Pancreas (tissue), 10 donors: Measurements from ENCODE around the gene PPP2R2D. TPM values are rescaled to one million over a fixed set of nuclear protein-coding genes. Genes with fewer than 3 reads are reported as not detected.
"Not testable (repeated sequence)": the region's sequence is repeated elsewhere in the genome, so short reads cannot be mapped to it uniquely, and the experiment has no call there.

ENCODE experiments used
- ATAC-seq, 4 donors: fragments of 200-7000 bp; cut with Tn5 transposase; one replicate each; pipeline versions ENCODE4 v1.8.0 to v1.9.1; 2020; ENCODE audit warnings: mild to moderate bottlenecking in 4 of 4, moderate library complexity in 4 of 4
- DNase-seq, 6 donors: peaks; one replicate each; pipeline ENCODE4 v3.0.0-alpha.2; 2020
- FAIRE-seq: peaks from 2 replicates; lab custom pipeline; 2012; peaks lifted over from hg19 to GRCh38; lab: Jason Lieb, UNC
- H3K27ac ChIP-seq, 4 donors: fragments of 200-600 bp; sonication (generic); 1 replicate in 3 of 4; 2 replicates in 1 of 4; pipeline versions ENCODE4 v1.5.0 to v1.8.0; 2020
- H3K27me3 ChIP-seq, 4 donors: fragments of 200-600 bp; one replicate each; pipeline ENCODE4 v1.8.0; 2021
- H3K36me3 ChIP-seq, 3 donors: fragments of 200-600 bp; sonication (generic) in 1 of 3; one replicate each; pipeline versions ENCODE4 v1.5.0 to v1.8.0; 2020 to 2021
- H3K4me1 ChIP-seq, 3 donors: fragments of 200-600 bp; one replicate each; pipeline ENCODE4 v1.8.0; 2021
- H3K4me3 ChIP-seq, 4 donors: fragments of 200-600 bp; sonication (generic) in 2 of 4; one replicate each; pipeline versions ENCODE4 v1.5.0 to v1.8.0; 2020 to 2021
- H3K9me3 ChIP-seq, 4 donors: fragments of 200-600 bp; one replicate each; pipeline ENCODE4 v1.8.0; 2021
- CTCF ChIP-seq, 4 donors: fragments of 200-600 bp; sonication (generic) in 3 of 4; IDR thresholded peaks; one replicate each; pipeline versions ENCODE4 v1.5.0 to v1.8.0; 2021; ENCODE audit warnings: antibody characterized with exemption in 4 of 4
- WGBS, 2 donors: extraction: QIAGEN DNeasy Blood & Tissue Kit; methylation state at CpG; one replicate each; pipeline ENCODE4 v1.1.7; 2013; 5-methylcytosine and 5-hydroxymethylcytosine counted together
- intact Hi-C, 3 donors: fragments of 100-400 bp; cut with DNase I; formaldehyde crosslinking; loops; one replicate each; pipeline versions ENCODE4 v1.11.1 to v1.14.2; 2022
- polyA plus RNA-seq, 2 donors: library from polyadenylated mRNA; stranded (reverse); fragments of 200-250 nt; gene quantifications; one replicate each; pipeline ENCODE4 v1.2.3, GENCODE V29; 2013
- total RNA-seq, 6 donors: library from RNA; stranded (reverse); fragmentation: NEBNext Ultra II Directional in 4 of 6; extraction: Animal tissue kit (Norgen Biotek cat#: 25700) in 4 of 6; gene quantifications; one replicate each; pipeline versions ENCODE4 v1.2.1 to v1.2.4, GENCODE V29; 2021 to 2023
- donor health status: healthy with polysubstance abuse.
- donor health status: DM: no; HTN: no; CAD: no; lungs with moderate emphysema.
- donor health status: DM: no; HTN: no; CAD: no.
- donor health status: control.
- donor health status: control.
- donor health status: Bipolar disorder and iron deficiency.
- donor health status: DM: yes; HTN: yes; CAD: no.
- donor health status: DM: no; HTN: no; CAD: no.
- donor health status: DM: no; HTN: no; CAD: no.
- donor health status: DM: yes; HTN: yes; CAD: no.

The PPP2R2D gene
- total and polyA plus RNA-seq, 8 donors, result 25.5 to 87.7 (median 35.3) TPM

GRCh38 chr10:131982185-131982756 lies 81.5 kb downstream of the PPP2R2D start:
- TF ChIP-seq CTCF (IDR thresholded peaks at IDR 0.05), result no peak
- peaks cover 0 to 11% (median 0%) of the 10 kb centered on the region in 3 donors for H3K4me1 ChIP-seq
- FAIRE-seq (no peak), ATAC-seq (no peak), DNase-seq (peak in 1 of 6 donors; percentile 30)
- no peaks in the 10 kb centered on the region for H3K36me3 ChIP-seq
- no peaks in the 10 kb centered on the region for H3K9me3 ChIP-seq
- no peaks in the 10 kb centered on the region for H3K27me3 ChIP-seq
- WGBS, 2 donors, result 1 to 2% methylated on average over 25 to 83 of the region's 83 CpGs
- intact Hi-C loops, result no loop called here
- peak overlapping the region; percentile 67 to 99 (median 87) for H3K4me3 ChIP-seq
- peak overlapping the region in 2 of 4 donors; percentile 5 to 37 for H3K27ac ChIP-seq

GRCh38 chr10:131982796-131983195 lies 82.0 kb downstream of the PPP2R2D start:
- no peak for FAIRE-seq

GRCh38 chr10:131983780-131984179 lies 83.0 kb downstream of the PPP2R2D start:
- no peaks in the 10 kb centered on the region for H3K4me1 ChIP-seq
- no peaks in the 10 kb centered on the region for H3K36me3 ChIP-seq
- H3K27ac ChIP-seq, result no peak overlapping the region
- 74 to 79% methylated on average over 6 of the region's 6 CpGs for WGBS, 2 donors
- FAIRE-seq (no peak), ATAC-seq (no peak), DNase-seq (peak in 1 of 6 donors; percentile 30)
- TF ChIP-seq CTCF (IDR thresholded peaks at IDR 0.05), result no peak
- H3K4me3 ChIP-seq, result no peak overlapping the region
- intact Hi-C loops, result no loop called here
- H3K27me3 ChIP-seq, result no peaks in the 10 kb centered on the region
- no peaks in the 10 kb centered on the region for H3K9me3 ChIP-seq

More at GRCh38 chr10:131982796-131983195, 82.0 kb downstream of the PPP2R2D start:
- no peaks in the 10 kb centered on the region for H3K36me3 ChIP-seq
- intact Hi-C loops, result no loop called here
- peak overlapping the region in 1 of 4 donors; percentile 5 for H3K27ac ChIP-seq
- TF ChIP-seq CTCF (IDR thresholded peaks at IDR 0.05), result no peak
- H3K4me3 ChIP-seq, result peak overlapping the region; percentile 67 to 99 (median 87)
- ATAC-seq, result no peak
- 70 to 71% methylated on average over 21 of the region's 21 CpGs for WGBS, 2 donors
- H3K27me3 ChIP-seq, result no peaks in the 10 kb centered on the region
- no peaks in the 10 kb centered on the region for H3K9me3 ChIP-seq
- DNase-seq, result peak in 4 of 6 donors; percentile 29 to 69 (median 56)
- peaks cover 0 to 7% (median 0%) of the 10 kb centered on the region in 3 donors for H3K4me1 ChIP-seq

GRCh38 chr10:131986851-131987250 lies 86.0 kb downstream of the PPP2R2D start:
- WGBS, 2 donors, result 94% methylated on average over 7 of the region's 7 CpGs
- intact Hi-C loops, H3K4me3 ChIP-seq, H3K27me3 ChIP-seq, ATAC-seq, FAIRE-seq, H3K9me3 ChIP-seq, H3K27ac ChIP-seq, H3K36me3 ChIP-seq, DNase-seq, H3K4me1 ChIP-seq: not testable (repeated sequence)

- H3K9me3 ChIP-seq, H3K27ac ChIP-seq, H3K36me3 ChIP-seq, H3K4me3 ChIP-seq, ATAC-seq, intact Hi-C loops, FAIRE-seq, H3K4me1 ChIP-seq, DNase-seq, H3K27me3 ChIP-seq: not testable (repeated sequence)
- WGBS, 2 donors, result 93 to 94% methylated on average over 4 of the region's 5 CpGs
Observed at GRCh38 chr10:131987301-131987700, 86.5 kb downstream of the PPP2R2D start.

- H3K27ac ChIP-seq, H3K36me3 ChIP-seq, H3K27me3 ChIP-seq, ATAC-seq, DNase-seq, H3K4me3 ChIP-seq, H3K9me3 ChIP-seq, H3K4me1 ChIP-seq, FAIRE-seq, intact Hi-C loops: not testable (repeated sequence)
- 94 to 96% methylated on average over 2 of the region's 3 CpGs for WGBS, 2 donors
Observed at GRCh38 chr10:131987786-131988185, 87.0 kb downstream of the PPP2R2D start.
